Activated CD8-positive, alpha-beta T cell treated with anti-CD3 and anti-CD28 coated beads for 36 hours (primary cell): ENCODE data around the gene CBR3. TPM values are rescaled to one million over a fixed set of nuclear protein-coding genes. Genes with fewer than 3 reads are reported as not detected.
A peak's percentile ranks its signal among the peaks of the same experiment; 100 is the strongest.

Experiments used
- ATAC-seq: fragments of 200-7000 bp; cut with Tn5 transposase; one replicate; pipeline ENCODE4 v1.10.0; 2021; ENCODE audit warnings: mild to moderate bottlenecking, moderate library complexity
- CTCF ChIA-PET: fragments of 350-600 bp; sonication (Branson Sonifier 250); formaldehyde crosslinking; loops from one replicate; lab custom pipeline; 2021; ENCODE audit warnings: antibody characterized with exemption; lab: Charles Lee
- POLR2A ChIA-PET: fragments of 350-600 bp; sonication (Branson Sonifier 250); formaldehyde crosslinking; loops from one replicate; lab custom pipeline; 2021; ENCODE audit warnings: antibody characterized with exemption; lab: Charles Lee
- DNase-seq: peaks from one replicate; pipeline ENCODE4 v3.0.0-alpha.2; 2020
- H3K27ac Mint-ChIP-seq: one replicate; pipeline ENCODE4 v1.8.0; 2021; ENCODE audit warnings: mild to moderate bottlenecking, mixed read lengths
- H3K27me3 Mint-ChIP-seq: one replicate; pipeline ENCODE4 v1.8.0; 2021; ENCODE audit warnings: mixed read lengths
- H3K36me3 Mint-ChIP-seq: one replicate; pipeline ENCODE4 v1.8.0; 2021; ENCODE audit warnings: low read depth, mixed read lengths
- H3K4me1 Mint-ChIP-seq: one replicate; pipeline ENCODE4 v1.8.0; 2021; ENCODE audit warnings: low read depth, mixed read lengths
- H3K4me3 Mint-ChIP-seq: one replicate; pipeline ENCODE4 v1.8.0; 2021; ENCODE audit warnings: mild to moderate bottlenecking, moderate library complexity, mixed read lengths
- H3K9me3 Mint-ChIP-seq: one replicate; pipeline ENCODE4 v1.8.0; 2021; ENCODE audit warnings: mixed read lengths
- intact Hi-C: fragments of 100-400 bp; cut with micrococcal nuclease; formaldehyde crosslinking; loops from one replicate; pipeline ENCODE4 v1.10.0; 2022
- total RNA-seq, 2 experiments: library from RNA; stranded (reverse); gene quantifications; one replicate each; pipeline ENCODE4 v1.2.3, GENCODE V29; 2021
- TF ChIP-seq, protein P1 (sequence below): fragments of 200-600 bp; IDR thresholded peaks from one replicate; pipeline ENCODE4 v1.8.0; 2022; ENCODE audit warnings: antibody characterized with exemption, mild to moderate bottlenecking

CBR3 gene
- total RNA-seq, 2 experiments from 2014 or later, result 13.5 to 14.8 TPM

DNA sequence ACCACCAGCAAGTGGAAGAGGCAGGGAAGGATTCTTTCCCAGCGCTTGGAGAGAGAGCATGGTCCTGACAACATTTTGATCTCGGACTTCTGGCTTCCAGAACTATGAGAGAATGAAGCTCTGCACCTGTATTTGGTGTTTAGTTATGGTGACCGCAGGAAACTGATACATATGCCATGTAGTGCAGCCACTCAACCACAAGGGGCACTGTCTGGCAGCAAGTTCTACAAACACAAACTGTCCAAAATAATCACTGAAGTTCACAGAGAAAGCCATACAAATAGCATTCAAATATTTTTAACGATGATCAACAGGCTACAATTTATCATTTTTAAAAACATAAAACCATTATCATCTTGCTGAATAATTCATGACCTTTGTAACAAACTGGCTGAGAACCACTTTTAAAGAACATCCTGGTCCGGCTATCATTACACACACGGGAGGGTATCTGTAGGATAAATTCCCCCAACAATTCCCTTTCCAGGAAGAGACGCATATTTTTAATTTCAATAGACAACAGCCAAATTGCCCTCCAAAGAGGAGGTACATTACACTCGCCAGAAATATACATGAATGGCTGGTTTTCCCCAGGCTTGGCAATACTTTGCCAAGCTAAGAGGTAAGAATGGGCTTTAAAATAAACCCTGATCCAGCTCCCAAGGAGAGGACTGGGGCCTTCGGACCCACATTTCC is 9.2 kb upstream of the CBR3 start:
- TF ChIP-seq, protein P1, sequence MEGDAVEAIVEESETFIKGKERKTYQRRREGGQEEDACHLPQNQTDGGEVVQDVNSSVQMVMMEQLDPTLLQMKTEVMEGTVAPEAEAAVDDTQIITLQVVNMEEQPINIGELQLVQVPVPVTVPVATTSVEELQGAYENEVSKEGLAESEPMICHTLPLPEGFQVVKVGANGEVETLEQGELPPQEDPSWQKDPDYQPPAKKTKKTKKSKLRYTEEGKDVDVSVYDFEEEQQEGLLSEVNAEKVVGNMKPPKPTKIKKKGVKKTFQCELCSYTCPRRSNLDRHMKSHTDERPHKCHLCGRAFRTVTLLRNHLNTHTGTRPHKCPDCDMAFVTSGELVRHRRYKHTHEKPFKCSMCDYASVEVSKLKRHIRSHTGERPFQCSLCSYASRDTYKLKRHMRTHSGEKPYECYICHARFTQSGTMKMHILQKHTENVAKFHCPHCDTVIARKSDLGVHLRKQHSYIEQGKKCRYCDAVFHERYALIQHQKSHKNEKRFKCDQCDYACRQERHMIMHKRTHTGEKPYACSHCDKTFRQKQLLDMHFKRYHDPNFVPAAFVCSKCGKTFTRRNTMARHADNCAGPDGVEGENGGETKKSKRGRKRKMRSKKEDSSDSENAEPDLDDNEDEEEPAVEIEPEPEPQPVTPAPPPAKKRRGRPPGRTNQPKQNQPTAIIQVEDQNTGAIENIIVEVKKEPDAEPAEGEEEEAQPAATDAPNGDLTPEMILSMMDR, result peak; percentile 89
- ATAC-seq (peak; percentile 71), DNase-seq (peak; percentile 79)
- no peak overlapping the region for H3K4me3 Mint-ChIP-seq
- no peaks in the 10 kb centered on the region for H3K27me3 Mint-ChIP-seq
- POLR2A ChIA-PET, result no interaction called here
- H3K9me3 Mint-ChIP-seq, result no peaks in the 10 kb centered on the region
- no peak overlapping the region for H3K27ac Mint-ChIP-seq
- intact Hi-C loops, result no loop called here
- CTCF ChIA-PET, result interaction anchor here (0.6 to 3.6 kb wide), 13 partner anchors 9 to 289 kb away, joined by 3 to 39 read pairs (median 4); partner anchors contain the start of gene CBR3
- H3K4me1 Mint-ChIP-seq, result peaks cover 19% of the 10 kb centered on the region
- no peaks in the 10 kb centered on the region for H3K36me3 Mint-ChIP-seq

DNA sequence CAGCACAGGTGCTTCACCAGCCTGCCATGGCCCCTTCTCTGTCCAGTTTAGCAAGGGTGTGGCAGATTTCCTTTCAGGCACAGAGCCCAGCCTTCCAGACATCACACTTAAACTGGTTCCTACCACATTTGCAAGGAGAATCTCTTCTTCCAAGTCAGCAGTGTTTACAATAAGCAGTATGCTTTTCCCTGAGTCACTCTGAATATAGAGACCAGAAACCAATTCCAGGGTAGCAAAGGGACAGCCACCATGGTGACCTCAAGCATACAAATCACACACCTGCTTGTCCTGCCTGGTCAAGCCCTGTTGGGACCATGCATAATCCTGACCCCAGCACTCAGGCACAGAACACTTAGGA is 8.7 kb upstream of the CBR3 start:
- TF ChIP-seq, protein P1, result no peak
- H3K4me3 Mint-ChIP-seq, result no peak overlapping the region
- intact Hi-C loops, result no loop called here
- POLR2A ChIA-PET, result no interaction called here
- no peaks in the 10 kb centered on the region for H3K9me3 Mint-ChIP-seq
- H3K27me3 Mint-ChIP-seq, result no peaks in the 10 kb centered on the region
- peaks cover 22% of the 10 kb centered on the region for H3K4me1 Mint-ChIP-seq
- H3K27ac Mint-ChIP-seq, result no peak overlapping the region
- ATAC-seq (no peak), DNase-seq (no peak)
- H3K36me3 Mint-ChIP-seq, result no peaks in the 10 kb centered on the region
- CTCF ChIA-PET, result interaction anchor here (0.7 to 3.6 kb wide), 12 partner anchors 9 to 193 kb away, joined by 3 to 39 read pairs (median 4); partner anchors contain the start of gene CBR3

DNA sequence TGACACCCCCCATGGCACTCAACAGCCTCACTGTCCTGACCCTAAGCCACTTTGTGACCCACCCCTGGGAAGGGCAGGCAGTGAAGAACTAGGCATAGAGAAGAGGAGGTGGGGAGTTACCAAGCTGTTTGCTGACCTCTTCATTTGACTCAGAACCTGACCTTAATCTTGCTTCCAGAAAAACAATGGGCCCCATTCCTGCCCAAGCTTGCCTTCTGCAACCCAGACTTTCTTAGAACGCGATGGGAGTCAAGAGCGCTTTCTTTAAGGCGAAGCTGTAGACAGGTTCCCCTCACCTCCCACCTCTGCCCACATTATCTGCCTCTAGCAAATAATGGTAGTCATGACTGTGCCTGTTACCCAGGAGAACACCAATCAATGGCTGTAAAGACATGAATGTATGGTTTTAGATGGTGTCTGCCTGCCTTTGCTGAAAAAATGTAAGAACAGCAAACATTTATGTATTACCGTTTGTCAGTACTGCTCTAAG is 8.2 kb upstream of the CBR3 start:
- TF ChIP-seq, protein P1, result no peak
- ATAC-seq (no peak), DNase-seq (no peak)
- H3K4me1 Mint-ChIP-seq, result peaks cover 22% of the 10 kb centered on the region
- no peaks in the 10 kb centered on the region for H3K9me3 Mint-ChIP-seq
- POLR2A ChIA-PET, result interaction anchor here (1.1 kb wide), 1 partner anchor 14 kb away, joined by 3 read pairs; no protein-coding TSS in a partner anchor
- H3K36me3 Mint-ChIP-seq, result no peaks in the 10 kb centered on the region
- CTCF ChIA-PET, result interaction anchor here (0.7 to 3.6 kb wide), 11 partner anchors 9 to 193 kb away, joined by 3 to 39 read pairs (median 5); partner anchors contain the start of gene CBR3
- no peak overlapping the region for H3K27ac Mint-ChIP-seq
- H3K27me3 Mint-ChIP-seq, result no peaks in the 10 kb centered on the region
- intact Hi-C loops, result no loop called here
- no peak overlapping the region for H3K4me3 Mint-ChIP-seq

DNA sequence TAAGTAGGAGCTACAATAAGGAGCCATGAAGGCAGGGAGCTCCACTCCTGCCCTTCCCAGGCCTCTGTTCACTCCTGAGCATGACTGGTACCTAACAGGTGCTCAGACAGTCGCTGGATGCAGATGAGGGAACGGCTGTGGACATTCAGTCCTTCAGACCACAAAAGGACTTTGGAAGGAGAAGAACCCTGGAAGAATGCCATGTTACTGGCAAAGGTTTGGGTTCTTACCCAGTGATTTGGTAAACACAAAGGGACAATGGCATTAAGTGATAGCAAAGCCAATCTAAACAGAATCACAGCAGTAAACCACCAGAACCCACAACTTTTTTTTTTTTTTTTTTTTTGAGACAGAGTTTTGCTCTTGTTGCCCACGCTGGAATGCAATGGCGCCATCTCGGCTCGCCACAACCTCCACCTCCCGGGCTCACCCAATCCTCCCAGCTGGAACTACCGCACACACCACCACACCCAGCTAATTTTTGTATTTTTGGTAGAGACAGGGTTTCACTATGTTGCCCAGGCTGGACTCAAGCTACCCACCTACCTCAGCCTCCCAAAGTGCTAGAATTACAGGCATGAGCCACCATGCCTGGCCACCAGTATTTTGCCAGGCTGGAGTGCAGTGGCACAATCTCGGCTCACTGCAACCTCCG is 7.5 kb upstream of the CBR3 start:
- DNase-seq, result no peak
- Mint-ChIP-seq H3K27me3 (no peaks in the 10 kb centered on the region), H3K4me1 (peaks cover 24% of the 10 kb centered on the region), H3K27ac (no peak overlapping the region), H3K4me3 (no peak overlapping the region), H3K9me3 (no peaks in the 10 kb centered on the region), H3K36me3 (no peaks in the 10 kb centered on the region)
- ATAC-seq, result no peak
- intact Hi-C loops, result no loop called here
- POLR2A ChIA-PET, result interaction anchor here (1.1 kb wide), 1 partner anchor 14 kb away, joined by 3 read pairs; no protein-coding TSS in a partner anchor
- CTCF ChIA-PET, result interaction anchor here (1.0 to 3.6 kb wide), 4 partner anchors 8 to 77 kb away, joined by 3 to 39 read pairs (median 14); partner anchors contain the start of gene CBR3
- TF ChIP-seq, protein P1, result no peak
